Measurements from ENCODE around the gene RFNG.

RFNG gene

DNA sequence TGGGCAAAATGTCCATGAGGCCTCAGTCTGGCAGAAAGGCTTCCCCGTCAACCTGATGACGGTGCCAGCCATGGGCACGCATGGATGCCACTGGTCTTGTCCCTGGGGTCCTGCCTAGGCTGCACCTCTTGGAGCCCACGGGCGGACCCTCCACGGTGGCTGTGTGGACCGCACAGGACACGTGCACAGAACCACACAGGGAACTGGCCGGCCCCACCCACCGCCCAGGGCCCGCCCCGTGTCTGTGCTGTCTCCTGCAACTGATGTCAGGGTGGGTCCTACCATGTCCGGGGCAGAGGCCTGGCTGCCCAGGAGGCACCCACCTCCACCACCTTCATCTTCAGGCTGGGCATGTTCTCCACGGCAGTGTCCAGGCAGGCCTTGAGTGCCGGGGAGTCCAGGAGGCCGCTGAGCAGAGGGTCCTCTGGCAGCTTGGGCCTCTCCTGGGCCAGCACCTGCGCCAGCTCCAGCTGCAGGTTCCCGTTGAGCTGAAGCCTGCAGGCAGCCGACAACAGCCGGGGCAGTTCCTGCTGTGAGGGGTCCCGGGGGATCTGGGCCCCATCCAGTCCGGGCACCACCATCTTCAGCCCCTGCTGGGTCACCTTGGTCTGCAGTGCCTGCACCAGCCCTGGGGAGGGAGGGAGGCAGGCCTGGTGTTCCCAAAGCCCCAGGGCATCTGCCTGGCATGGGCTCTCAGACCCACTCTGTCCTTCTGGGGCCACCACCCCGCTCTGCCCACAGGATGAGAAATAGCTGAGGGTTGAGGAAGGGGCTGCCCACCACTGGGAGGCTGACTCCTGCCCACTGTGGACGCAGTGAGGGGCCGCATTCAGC, 34.5 kb upstream of the RFNG start:
- Histone ChIP-seq H4K20me1 (peaks cover 0 to 99% (median 96%) of the 10 kb centered on the region in 11 experiments; a peak in 20 of 22 replicates), H3K36me3 (peaks cover 96 to 99% (median 98%) of the 10 kb centered on the region in 11 experiments), H3K27ac (no peak overlapping the region), H3K9ac (peak overlapping the region in 3 of 11 experiments; percentile 7 to 35 (median 22); a peak in 2 of 22 replicates), H3K9me3 (replicated peaks in 1 of 11) (no peaks in the 10 kb centered on the region), H3K27me3 (no peaks in the 10 kb centered on the region), H3K4me1 (no peaks in the 10 kb centered on the region), H3K4me3 (no peak overlapping the region), H3K4me2 (no peak overlapping the region)
- TF ChIP-seq Cebpa-rat (IDR thresholded peaks at IDR 0.05), result no peak

GRCh38 chr17:82085031-82085861, 33.6 kb upstream of the RFNG start:
- H3K27me3 ChIP-seq, result no peaks in the 10 kb centered on the region
- no peak overlapping the region for H3K4me2 ChIP-seq
- H3K4me1 ChIP-seq, result no peaks in the 10 kb centered on the region
- H3K27ac ChIP-seq, result no peak overlapping the region
- no peaks in the 10 kb centered on the region for H3K9me3 ChIP-seq (replicated peaks in 1 of 11)
- H3K36me3 ChIP-seq, result peaks cover 96 to 99% (median 98%) of the 10 kb centered on the region in 11 experiments
- no peak overlapping the region for H3K4me3 ChIP-seq
- H4K20me1 ChIP-seq, result peaks cover 0 to 99% (median 96%) of the 10 kb centered on the region in 11 experiments; a peak in 20 of 22 replicates
- no peak for TF ChIP-seq Cebpa-rat (IDR thresholded peaks at IDR 0.05)
- 0 out of 22 replicates have a peak overlapping the region, but pooled peaks of 2 of the 11 experiments have one; percentile 7 to 22 for H3K9ac ChIP-seq

DNA sequence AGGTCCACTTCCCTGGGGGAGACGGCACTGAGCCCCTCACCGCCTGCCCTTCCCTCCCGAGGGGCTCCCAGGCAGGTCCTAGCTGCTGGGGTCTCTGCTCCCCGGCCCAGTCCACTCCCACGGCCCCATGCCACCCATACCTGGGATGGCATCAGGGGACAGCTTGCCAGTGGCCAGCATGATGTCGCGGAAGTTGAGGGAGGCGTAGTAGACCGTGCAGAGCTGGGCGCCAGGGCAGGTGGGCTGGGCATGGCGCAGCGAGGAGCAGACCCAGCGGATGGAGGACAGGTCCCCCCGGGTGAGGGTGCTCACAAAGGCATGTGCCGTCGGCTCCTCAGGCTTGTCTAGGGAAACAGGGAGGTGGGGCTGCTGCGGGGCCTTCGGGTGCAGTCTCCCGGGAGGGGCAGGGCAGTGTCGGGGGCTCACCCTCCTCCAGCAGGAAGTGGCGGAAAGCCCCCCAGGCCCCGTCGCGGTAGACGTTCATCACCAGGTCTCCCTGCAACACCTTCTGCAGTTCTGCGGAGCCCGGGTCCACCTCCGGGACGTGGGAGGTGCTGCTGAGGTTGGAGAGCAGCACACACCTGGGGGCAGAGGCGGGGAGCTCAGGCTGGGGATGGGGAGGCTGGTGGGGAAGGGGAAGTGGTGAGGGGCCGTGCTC, 32.9 kb upstream of the RFNG start:
- no peaks in the 10 kb centered on the region for H3K4me1 ChIP-seq
- H3K27ac ChIP-seq, result no peak overlapping the region
- H3K36me3 ChIP-seq, result peaks cover 96 to 99% (median 98%) of the 10 kb centered on the region in 11 experiments
- H3K4me3 ChIP-seq, result no peak overlapping the region
- peaks cover 0 to 99% (median 96%) of the 10 kb centered on the region in 11 experiments; a peak in 20 of 22 replicates for H4K20me1 ChIP-seq
- H3K27me3 ChIP-seq, result no peaks in the 10 kb centered on the region
- H3K4me2 ChIP-seq, result no peak overlapping the region
- no peak for TF ChIP-seq Cebpa-rat (IDR thresholded peaks at IDR 0.05)
- no peak overlapping the region for H3K9ac ChIP-seq
- H3K9me3 ChIP-seq (replicated peaks in 1 of 11), result no peaks in the 10 kb centered on the region

- H3K4me2 ChIP-seq, result no peak overlapping the region
Measured at GRCh38 chr17:82083533-82084359, 32.1 kb upstream of the RFNG start.

DNA sequence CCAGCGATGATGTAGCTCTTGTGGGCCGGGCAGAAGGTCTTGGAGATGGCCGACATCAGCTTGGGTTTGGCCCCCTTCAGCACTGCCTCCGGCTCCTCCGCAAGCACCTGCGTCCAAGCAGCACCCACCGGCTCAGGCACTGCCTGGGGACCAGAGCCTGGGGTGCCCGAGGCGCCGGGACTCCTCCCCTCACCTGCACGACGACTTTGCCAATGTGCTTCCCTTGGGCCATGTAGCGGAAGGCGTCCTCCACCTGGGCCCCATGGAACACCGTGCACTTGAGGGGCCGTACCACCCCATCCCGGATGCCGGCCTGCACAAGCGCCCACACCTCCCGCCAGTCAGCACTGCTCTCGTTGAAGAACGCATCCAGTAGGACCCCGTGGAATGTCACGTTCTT, 31.4 kb upstream of the RFNG start:
- Histone ChIP-seq H3K9me3 (replicated peaks in 1 of 11) (no peaks in the 10 kb centered on the region), H3K36me3 (peaks cover 93 to 98% (median 96%) of the 10 kb centered on the region in 11 experiments), H3K9ac (no peak overlapping the region), H3K27me3 (no peaks in the 10 kb centered on the region), H3K4me1 (no peaks in the 10 kb centered on the region), H3K27ac (no peak overlapping the region), H3K4me3 (no peak overlapping the region), H3K4me2 (no peak overlapping the region), H4K20me1 (peaks cover 0 to 97% (median 93%) of the 10 kb centered on the region in 11 experiments; a peak in 20 of 22 replicates)
- no peak for TF ChIP-seq Cebpa-rat (IDR thresholded peaks at IDR 0.05)

More at GRCh38 chr17:82083533-82084359, 32.1 kb upstream of the RFNG start:
- H3K27me3 ChIP-seq, result no peaks in the 10 kb centered on the region
- H3K9me3 ChIP-seq (replicated peaks in 1 of 11), result no peaks in the 10 kb centered on the region
- H3K9ac ChIP-seq, result no peak overlapping the region
- H4K20me1 ChIP-seq, result peaks cover 0 to 97% (median 94%) of the 10 kb centered on the region in 11 experiments; a peak in 20 of 22 replicates
- H3K4me1 ChIP-seq, result no peaks in the 10 kb centered on the region
- H3K27ac ChIP-seq, result no peak overlapping the region
- TF ChIP-seq Cebpa-rat (IDR thresholded peaks at IDR 0.05), result no peak
- peaks cover 93 to 98% (median 96%) of the 10 kb centered on the region in 11 experiments for H3K36me3 ChIP-seq
- no peak overlapping the region for H3K4me3 ChIP-seq

- H3K27me3 ChIP-seq, result no peaks in the 10 kb centered on the region
- peaks cover 0 to 97% (median 93%) of the 10 kb centered on the region in 11 experiments; a peak in 20 of 22 replicates for H4K20me1 ChIP-seq
- no peak overlapping the region for H3K4me2 ChIP-seq
- no peak for TF ChIP-seq Cebpa-rat (IDR thresholded peaks at IDR 0.05)
- H3K9ac ChIP-seq, result no peak overlapping the region
- no peak overlapping the region for H3K27ac ChIP-seq
- H3K36me3 ChIP-seq, result peaks cover 90 to 98% (median 96%) of the 10 kb centered on the region in 11 experiments
- H3K4me3 ChIP-seq, result no peak overlapping the region
- H3K4me1 ChIP-seq, result 0 out of 20 replicates have a peak, but pooled peaks cover 0 to 4% (median 0%) of the 10 kb centered on the region in 10 experiments
- no peaks in the 10 kb centered on the region for H3K9me3 ChIP-seq (replicated peaks in 1 of 11)
Measured at GRCh38 chr17:82082456-82082855, 30.8 kb upstream of the RFNG start.

DNA sequence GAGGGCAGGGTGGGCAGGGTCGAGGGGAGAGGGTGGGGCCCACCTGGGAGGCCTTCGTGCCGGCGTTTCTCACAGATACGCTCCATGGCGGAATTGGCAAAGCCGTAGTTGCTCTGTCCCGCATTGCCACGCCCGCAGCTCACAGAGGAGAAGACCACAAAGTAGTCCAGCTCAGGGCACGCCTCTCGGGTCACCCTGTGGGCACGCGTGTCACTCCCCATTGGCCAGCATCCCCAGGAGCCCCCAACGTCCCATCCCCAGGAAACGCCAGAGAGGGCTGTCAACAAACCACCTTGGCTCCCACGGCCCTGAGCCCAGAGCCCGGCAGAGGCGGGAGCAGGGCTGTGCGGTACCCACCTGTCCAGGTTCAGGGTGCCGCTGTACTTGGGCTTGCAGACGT, 30.4 kb upstream of the RFNG start:
- Histone ChIP-seq H3K36me3 (peaks cover 86 to 97% (median 93%) of the 10 kb centered on the region in 11 experiments), H4K20me1 (peaks cover 0 to 97% (median 92%) of the 10 kb centered on the region in 11 experiments; a peak in 20 of 22 replicates)

DNA sequence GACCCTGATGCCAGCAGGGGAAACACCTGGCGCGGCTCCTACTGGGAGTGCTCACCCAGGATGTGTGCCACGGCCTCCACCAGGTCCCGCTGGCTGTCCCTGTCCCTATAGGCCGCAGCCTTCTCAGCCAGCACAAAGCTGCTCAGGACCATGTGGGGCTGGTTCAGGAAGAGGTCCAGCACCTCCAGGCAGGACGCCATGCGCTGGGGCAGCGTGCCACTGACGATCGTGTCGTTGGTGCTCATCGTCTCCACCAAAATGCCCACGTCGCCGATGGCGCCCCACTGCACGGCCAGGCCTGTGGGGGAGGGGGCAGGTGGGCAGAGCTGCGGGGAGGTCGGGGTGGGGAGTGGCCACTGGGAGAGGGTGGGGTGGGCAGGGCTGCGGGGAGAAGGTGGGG, 29.9 kb upstream of the RFNG start:
- Histone ChIP-seq H3K4me2 (no peak overlapping the region), H4K20me1 (peaks cover 0 to 97% (median 92%) of the 10 kb centered on the region in 11 experiments; a peak in 20 of 22 replicates), H3K27me3 (no peaks in the 10 kb centered on the region), H3K27ac (no peak overlapping the region), H3K4me1 (peaks cover 0 to 11% (median 5%) of the 10 kb centered on the region in 10 experiments; a peak in 9 of 20 replicates), H3K9me3 (replicated peaks in 1 of 11) (no peaks in the 10 kb centered on the region), H3K36me3 (peaks cover 83 to 94% (median 89%) of the 10 kb centered on the region in 11 experiments), H3K9ac (no peak overlapping the region), H3K4me3 (no peak overlapping the region)
- no peak for TF ChIP-seq Cebpa-rat (IDR thresholded peaks at IDR 0.05)

More for the DNA sequence above, 30.4 kb upstream of the RFNG start:
- Histone ChIP-seq H3K4me3 (no peak overlapping the region), H3K27me3 (no peaks in the 10 kb centered on the region), H3K4me2 (no peak overlapping the region), H3K27ac (no peak overlapping the region), H3K9ac (no peak overlapping the region), H3K4me1 (peaks cover 0 to 7% (median under 1%) of the 10 kb centered on the region in 10 experiments; a peak in 7 of 20 replicates), H3K9me3 (replicated peaks in 1 of 11) (no peaks in the 10 kb centered on the region)
- TF ChIP-seq Cebpa-rat (IDR thresholded peaks at IDR 0.05), result no peak
